HEK293 (cell line): ENCODE results near the gene SERTAD2.

Experiments used
- CTCF ChIA-PET: fragments of 350-600 bp; formaldehyde crosslinking; extraction: SDS; loops from one replicate; lab custom pipeline; 2021; ENCODE audit warnings: antibody characterized with exemption; lab: Yijun Ruan, JAX
- POLR2A ChIA-PET: fragments of 300-600 bp; formaldehyde crosslinking; extraction: SDS; loops from one replicate; lab custom pipeline; 2020; ENCODE audit warnings: antibody characterized with exemption, inconsistent platforms; lab: Yijun Ruan, JAX
- H3K27ac ChIP-seq: fragments of 200-500 bp; sonication (Bioruptor generic); 2 replicates; pipeline ENCODE4 v1.5.1; 2014; ENCODE audit warnings: low read depth, low read length, control low read depth, inconsistent platforms; ENCODE audit errors: extremely low read depth
- H3K36me3 ChIP-seq, 2 experiments: fragments of 200-500 bp in 1 of 2; sonication (Bioruptor generic) in 1 of 2; 1 replicate in 1 of 2; 2 replicates in 1 of 2; pipeline ENCODE4 v1.5.1; 2014 to 2017; ENCODE audit warnings: inconsistent platforms in 2 of 2, low read length in 2 of 2; ENCODE audit not compliant: control insufficient read depth in 2 of 2, insufficient read depth in 1 of 2
- H3K4me1 ChIP-seq: fragments of 200-500 bp; sonication (Bioruptor generic); 2 replicates; pipeline ENCODE4 v1.5.1; 2014; ENCODE audit warnings: mild to moderate bottlenecking, low read length, inconsistent platforms; ENCODE audit not compliant: control insufficient read depth, insufficient read depth
- H3K4me3 ChIP-seq: 2 replicates; pipeline ENCODE4 v1.5.1; 2011; ENCODE audit warnings: low read depth, mild to moderate bottlenecking, control low read depth, low read length, moderate library complexity
- H3K9me3 ChIP-seq: fragments of 200-500 bp; sonication (Bioruptor generic); 2 replicates; pipeline ENCODE4 v1.5.1; 2014; ENCODE audit warnings: low read depth, low read length, inconsistent platforms; ENCODE audit not compliant: control insufficient read depth, insufficient read depth
- ATF2 ChIP-seq: fragments of 450-650 bp; formaldehyde crosslinking; IDR thresholded peaks from 2 replicates; pipeline ENCODE4 v1.5.1; 2016; ENCODE audit warnings: missing biosample characterization, missing genetic modification characterization, low read depth
- PRDM10 ChIP-seq: fragments of 450-650 bp; formaldehyde crosslinking; IDR thresholded peaks from 2 replicates; pipeline ENCODE4 v1.5.1; 2016; ENCODE audit warnings: missing biosample characterization, missing genetic modification characterization
- SP3 ChIP-seq: fragments of 450-650 bp; formaldehyde crosslinking; IDR thresholded peaks from 2 replicates; pipeline ENCODE4 v1.5.1; 2016; ENCODE audit warnings: missing biosample characterization, missing genetic modification characterization
- WT1 ChIP-seq: fragments of 450-650 bp; formaldehyde crosslinking; IDR thresholded peaks from 2 replicates; pipeline ENCODE4 v1.5.1; 2016; ENCODE audit warnings: missing biosample characterization, missing genetic modification characterization
- ZBTB44 ChIP-seq: fragments of 450-650 bp; IDR thresholded peaks from 2 replicates; pipeline ENCODE4 v1.5.1; 2018; ENCODE audit warnings: missing biosample characterization, mild to moderate bottlenecking, missing genetic modification characterization
- ZBTB48 ChIP-seq: fragments of 450-650 bp; formaldehyde crosslinking; IDR thresholded peaks from 2 replicates; pipeline ENCODE4 v1.5.1; 2016; ENCODE audit warnings: missing biosample characterization, missing genetic modification characterization
- ZBTB6 ChIP-seq: fragments of 450-650 bp; formaldehyde crosslinking; IDR thresholded peaks from 2 replicates; pipeline ENCODE4 v1.5.1; 2017; ENCODE audit warnings: missing biosample characterization, missing genetic modification characterization
- ZNF112 ChIP-seq: fragments of 450-650 bp; formaldehyde crosslinking; IDR thresholded peaks from 2 replicates; pipeline ENCODE4 v1.5.0; 2017; ENCODE audit warnings: missing biosample characterization, missing genetic modification characterization
- ZNF184 ChIP-seq: fragments of 450-650 bp; IDR thresholded peaks from 2 replicates; pipeline ENCODE4 v1.5.1; 2018; ENCODE audit warnings: missing biosample characterization, mild to moderate bottlenecking, missing genetic modification characterization
- ZNF280D ChIP-seq: fragments of 450-650 bp; formaldehyde crosslinking; IDR thresholded peaks from 2 replicates; pipeline ENCODE4 v1.5.1; 2016; ENCODE audit warnings: missing biosample characterization, missing genetic modification characterization
- ZNF366 ChIP-seq: fragments of 450-650 bp; formaldehyde crosslinking; conservative IDR thresholded peaks from 2 replicates; pipeline ENCODE4 v1.5.1; 2016; ENCODE audit warnings: missing biosample characterization, missing genetic modification characterization
- ZNF404 ChIP-seq: fragments of 450-650 bp; formaldehyde crosslinking; IDR thresholded peaks from 2 replicates; pipeline ENCODE4 v1.5.1; 2017; ENCODE audit warnings: missing biosample characterization, missing genetic modification characterization
- ZNF501 ChIP-seq: fragments of 450-650 bp; formaldehyde crosslinking; IDR thresholded peaks from 2 replicates; pipeline ENCODE4 v1.5.1; 2016; ENCODE audit warnings: missing biosample characterization, missing genetic modification characterization
- ZNF510 ChIP-seq: fragments of 450-650 bp; formaldehyde crosslinking; IDR thresholded peaks from 2 replicates; pipeline ENCODE4 v1.5.1; 2018; ENCODE audit warnings: mild to moderate bottlenecking, missing genetic modification characterization, missing biosample characterization; ENCODE audit not compliant: insufficient replicate concordance
- ZNF658 ChIP-seq: fragments of 450-650 bp; formaldehyde crosslinking; IDR thresholded peaks from 2 replicates; pipeline ENCODE4; 2016; ENCODE audit warnings: missing biosample characterization, missing genetic modification characterization

SERTAD2 gene

GRCh38 chr2:64609227-64609941 is 44.3 kb downstream of the SERTAD2 start (continued):
- TF ChIP-seq ZBTB44 (tag by site-specific recombination) (no peak), SP3 (tag by site-specific recombination) (no peak), ZNF366 (tag by site-specific recombination) (no peak), ATF2 (no peak), WT1 (tag by site-specific recombination) (no peak)
- TF ChIP-seq, all 188 proteins: peak for 0

GRCh38 chr2:64608867-64609226 is 44.9 kb downstream of the SERTAD2 start:
- no peaks in the 10 kb centered on the region for H3K9me3 ChIP-seq
- ChIA-PET CTCF (interaction anchor here (1.8 kb wide), 1 partner anchor 37 kb away, joined by 5 read pairs; no protein-coding TSS in a partner anchor), POLR2A (no interaction called here)
- H3K4me1 ChIP-seq, result no peaks in the 10 kb centered on the region
- no peak overlapping the region for H3K27ac ChIP-seq
- no peaks in the 10 kb centered on the region for H3K36me3 ChIP-seq
- TF ChIP-seq ZBTB48 (tag by site-specific recombination), result no peak
- no peak for TF ChIP-seq PRDM10 (tag by site-specific recombination)
- no peak for TF ChIP-seq ZNF112
- no peak for TF ChIP-seq ZNF404 (tag by site-specific recombination)
- TF ChIP-seq ZNF658 (tag by site-specific recombination), result no peak
- TF ChIP-seq ZNF280D (tag by site-specific recombination), result no peak
- TF ChIP-seq ZNF366 (tag by site-specific recombination), result no peak
- no peak for TF ChIP-seq ZBTB6 (tag by site-specific recombination)
- no peak for TF ChIP-seq ZNF184 (tag by site-specific recombination)
- TF ChIP-seq ZNF501 (tag by site-specific recombination), result no peak
- TF ChIP-seq ZNF510 (tag by site-specific recombination), result no peak
- H3K4me3 ChIP-seq, result no peak overlapping the region
